Upper lobe of left lung (tissue), 4 donors: ENCODE measurements around the gene NET1.

Experiments
- EP300 ChIP-seq, 4 donors: sonication (generic); formaldehyde crosslinking; IDR thresholded peaks; one replicate each; pipeline ENCODE4 v1.5.1; 2017; ENCODE audit warnings: antibody characterized with exemption in 4 of 4, control low read depth in 2 of 4
- POLR2A ChIP-seq, 4 donors: fragments of 450-650 bp; IDR thresholded peaks; one replicate each; pipeline ENCODE4 v1.5.1; 2016 to 2017; ENCODE audit warnings: antibody characterized with exemption in 4 of 4, mild to moderate bottlenecking in 2 of 4
- POLR2AphosphoS5 ChIP-seq, 2 donors: sonication (generic); formaldehyde crosslinking; IDR thresholded peaks; one replicate each; pipeline ENCODE4 v1.5.1; 2017; ENCODE audit warnings: antibody characterized with exemption in 2 of 2
- TF ChIP-seq, protein P1 (sequence below), 6 experiments: fragments of 450-650 bp in 4 of 6; fragments of 200-600 bp in 2 of 6; sonication (generic) in 2 of 6; IDR thresholded peaks; one replicate each; pipeline ENCODE4 v1.5.1; 2016 to 2019; ENCODE audit warnings: antibody characterized with exemption in 6 of 6

GRCh38 chr10:5478694-5479305 is 66.4 kb downstream of the NET1 start:
- TF ChIP-seq POLR2A (IDR thresholded peaks at IDR 0.05) (no peak), POLR2AphosphoS5 (IDR thresholded peaks at IDR 0.05) (no peak), EP300 (IDR thresholded peaks at IDR 0.05) (no peak)
- TF ChIP-seq, protein P1, sequence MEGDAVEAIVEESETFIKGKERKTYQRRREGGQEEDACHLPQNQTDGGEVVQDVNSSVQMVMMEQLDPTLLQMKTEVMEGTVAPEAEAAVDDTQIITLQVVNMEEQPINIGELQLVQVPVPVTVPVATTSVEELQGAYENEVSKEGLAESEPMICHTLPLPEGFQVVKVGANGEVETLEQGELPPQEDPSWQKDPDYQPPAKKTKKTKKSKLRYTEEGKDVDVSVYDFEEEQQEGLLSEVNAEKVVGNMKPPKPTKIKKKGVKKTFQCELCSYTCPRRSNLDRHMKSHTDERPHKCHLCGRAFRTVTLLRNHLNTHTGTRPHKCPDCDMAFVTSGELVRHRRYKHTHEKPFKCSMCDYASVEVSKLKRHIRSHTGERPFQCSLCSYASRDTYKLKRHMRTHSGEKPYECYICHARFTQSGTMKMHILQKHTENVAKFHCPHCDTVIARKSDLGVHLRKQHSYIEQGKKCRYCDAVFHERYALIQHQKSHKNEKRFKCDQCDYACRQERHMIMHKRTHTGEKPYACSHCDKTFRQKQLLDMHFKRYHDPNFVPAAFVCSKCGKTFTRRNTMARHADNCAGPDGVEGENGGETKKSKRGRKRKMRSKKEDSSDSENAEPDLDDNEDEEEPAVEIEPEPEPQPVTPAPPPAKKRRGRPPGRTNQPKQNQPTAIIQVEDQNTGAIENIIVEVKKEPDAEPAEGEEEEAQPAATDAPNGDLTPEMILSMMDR (IDR thresholded peaks at IDR 0.05): no peak
